WTC11 (cell line): ENCODE results near the gene SURF1. TPM values are rescaled to one million over a fixed set of nuclear protein-coding genes. Genes with fewer than 3 reads are reported as not detected.

ENCODE experiments used
- ATAC-seq: fragments of 200-7000 bp; cut with Tn5 transposase; 2 replicates; pipeline ENCODE4 v1.10.0; 2021; ENCODE audit warnings: mild to moderate bottlenecking, moderate library complexity
- CTCF ChIA-PET: fragments of 300-600 bp; sonication (Branson Sonifier 250); formaldehyde crosslinking; loops from one replicate; lab custom pipeline; 2021; ENCODE audit warnings: antibody characterized with exemption; lab: Charles Lee
- POLR2A ChIA-PET: fragments of 350-600 bp; sonication (Branson Sonifier 250); formaldehyde crosslinking; loops from one replicate; lab custom pipeline; 2021; ENCODE audit warnings: antibody characterized with exemption; lab: Charles Lee
- DNase-seq: peaks from one replicate; pipeline ENCODE4 v3.0.0; 2021; ENCODE audit warnings: low spot score
- H3K27ac Mint-ChIP-seq: 2 replicates; pipeline ENCODE4 v1.8.0; 2021; ENCODE audit warnings: mixed read lengths
- H3K27me3 Mint-ChIP-seq: 2 replicates; pipeline ENCODE4 v1.8.0; 2021; ENCODE audit warnings: low read depth, mild to moderate bottlenecking, moderate library complexity, mixed read lengths
- H3K36me3 Mint-ChIP-seq: 2 replicates; pipeline ENCODE4 v1.8.0; 2021; ENCODE audit warnings: mixed read lengths
- H3K4me1 Mint-ChIP-seq: 2 replicates; pipeline ENCODE4 v1.8.0; 2022; ENCODE audit warnings: mixed read lengths
- H3K4me3 Mint-ChIP-seq: 2 replicates; pipeline ENCODE4 v1.8.0; 2021; ENCODE audit warnings: mild to moderate bottlenecking, moderate library complexity, mixed read lengths
- H3K9me3 Mint-ChIP-seq: 2 replicates; pipeline ENCODE4 v1.8.0; 2021; ENCODE audit warnings: mixed read lengths
- CBFB ChIP-seq: sonication (generic); formaldehyde crosslinking; IDR thresholded peaks from 2 replicates; pipeline ENCODE4 v1.8.1; 2022; ENCODE audit warnings: mild to moderate bottlenecking, low read depth, missing genetic modification reagents
- CREB1 ChIP-seq: sonication (generic); formaldehyde crosslinking; IDR thresholded peaks from 2 replicates; pipeline ENCODE4 v1.8.0; 2023; ENCODE audit warnings: mild to moderate bottlenecking, missing genetic modification reagents
- CREM ChIP-seq: sonication (generic); formaldehyde crosslinking; IDR thresholded peaks from 2 replicates; pipeline ENCODE4 v1.8.1; 2022; ENCODE audit warnings: mild to moderate bottlenecking, missing genetic modification reagents, moderate library complexity
- ETV6 ChIP-seq: sonication (generic); formaldehyde crosslinking; IDR thresholded peaks from 2 replicates; pipeline ENCODE4 v1.8.1; 2022; ENCODE audit warnings: mild to moderate bottlenecking, missing genetic modification reagents
- NR2C2 ChIP-seq: sonication (generic); formaldehyde crosslinking; IDR thresholded peaks from 2 replicates; pipeline ENCODE4 v1.8.0; 2022; ENCODE audit warnings: mild to moderate bottlenecking, missing genetic modification reagents
- PRRX2 ChIP-seq: fragments of 250-450 bp; sonication (Bioruptor Pico); IDR thresholded peaks from 2 replicates; pipeline ENCODE4 v1.8.0; 2021; ENCODE audit warnings: mild to moderate bottlenecking
- RORB ChIP-seq: fragments of 250-450 bp; sonication (Bioruptor Pico); IDR thresholded peaks from 2 replicates; pipeline ENCODE4 v1.9.0; 2021; ENCODE audit warnings: mild to moderate bottlenecking
- SMAD4 ChIP-seq: sonication (generic); formaldehyde crosslinking; IDR thresholded peaks from 2 replicates; pipeline ENCODE4 v1.8.0; 2022; ENCODE audit warnings: mild to moderate bottlenecking, missing genetic modification reagents
- SP1 ChIP-seq: sonication (generic); formaldehyde crosslinking; conservative IDR thresholded peaks from 2 replicates; pipeline ENCODE4 v1.8.1; 2022; ENCODE audit warnings: missing genetic modification reagents
- TEAD1 ChIP-seq: sonication (generic); formaldehyde crosslinking; IDR thresholded peaks from 2 replicates; pipeline ENCODE4 v1.8.0; 2022; ENCODE audit warnings: mild to moderate bottlenecking, missing genetic modification reagents
- TEAD4 ChIP-seq: sonication (generic); formaldehyde crosslinking; IDR thresholded peaks from 2 replicates; pipeline ENCODE4 v1.8.0; 2022; ENCODE audit warnings: mild to moderate bottlenecking, missing genetic modification reagents
- ZNF263 ChIP-seq: sonication (generic); formaldehyde crosslinking; IDR thresholded peaks from 2 replicates; pipeline ENCODE4 v1.8.1; 2022; ENCODE audit warnings: low read depth, mild to moderate bottlenecking, moderate library complexity, missing genetic modification reagents
- ZNF317 ChIP-seq: sonication (generic); formaldehyde crosslinking; IDR thresholded peaks from 2 replicates; pipeline ENCODE4 v1.8.1; 2023; ENCODE audit warnings: low read depth, mild to moderate bottlenecking, moderate library complexity, missing genetic modification reagents, borderline replicate concordance
- ZNF396 ChIP-seq: fragments of 250-450 bp; sonication (Bioruptor Pico); IDR thresholded peaks from 2 replicates; pipeline ENCODE4 v1.8.0; 2021; ENCODE audit warnings: mild to moderate bottlenecking, moderate library complexity, borderline replicate concordance
- ZNF416 ChIP-seq: fragments of 250-450 bp; sonication (Bioruptor Pico); IDR thresholded peaks from 2 replicates; pipeline ENCODE4 v1.9.0; 2021; ENCODE audit warnings: mild to moderate bottlenecking, inconsistent platforms
- total RNA-seq: library from RNA; stranded (reverse); gene quantifications from 3 replicates; pipeline ENCODE4 v1.2.3, GENCODE V29; 2021
- TF ChIP-seq, protein P1 (sequence below): sonication (generic); formaldehyde crosslinking; IDR thresholded peaks from 2 replicates; pipeline ENCODE4 v1.8.1; 2022; ENCODE audit warnings: low read depth, mild to moderate bottlenecking, moderate library complexity, missing genetic modification reagents, borderline replicate concordance
- TF ChIP-seq, protein P2 (sequence below): fragments of 250-450 bp; sonication (Bioruptor Pico); conservative IDR thresholded peaks from 2 replicates; pipeline ENCODE4 v1.9.0; 2021; ENCODE audit warnings: mild to moderate bottlenecking
- TF ChIP-seq, protein P3 (sequence below): sonication (generic); formaldehyde crosslinking; IDR thresholded peaks from 2 replicates; pipeline ENCODE4 v1.8.1; 2023; ENCODE audit warnings: mild to moderate bottlenecking, missing genetic modification reagents
- TF ChIP-seq, protein P4 (sequence below): sonication (generic); formaldehyde crosslinking; IDR thresholded peaks from 2 replicates; pipeline ENCODE4 v1.8.1; 2023; ENCODE audit warnings: mild to moderate bottlenecking, moderate library complexity, missing genetic modification reagents

SURF1 gene
- total RNA-seq, 1 experiment from 2014 or later = 33.3 TPM

DNA sequence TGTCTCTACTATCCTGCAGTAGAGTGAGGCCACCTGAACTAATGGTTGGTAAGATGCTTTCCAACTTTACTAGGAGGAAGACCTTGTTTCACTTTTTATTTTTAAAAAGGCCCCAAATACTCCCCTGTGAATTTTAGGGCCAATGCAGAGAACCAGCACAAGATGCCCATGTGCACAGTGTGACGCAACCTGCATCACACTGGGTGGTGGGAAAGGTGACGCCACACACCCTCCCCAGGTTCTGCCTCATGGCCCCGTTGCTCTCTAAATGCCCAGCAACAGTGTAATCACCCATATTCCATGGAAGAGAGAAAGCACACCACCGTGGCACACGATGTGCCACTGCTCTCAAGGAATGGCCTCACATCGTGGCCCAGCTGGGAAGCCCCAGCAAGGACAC lies 13.1 kb upstream of the SURF1 start:
- ChIA-PET CTCF (interaction anchor here (0.8 kb wide), 1 partner anchor 27 kb away, joined by 4 read pairs; no protein-coding TSS in a partner anchor), POLR2A (no interaction called here)
- no peaks in the 10 kb centered on the region for H3K9me3 Mint-ChIP-seq

DNA sequence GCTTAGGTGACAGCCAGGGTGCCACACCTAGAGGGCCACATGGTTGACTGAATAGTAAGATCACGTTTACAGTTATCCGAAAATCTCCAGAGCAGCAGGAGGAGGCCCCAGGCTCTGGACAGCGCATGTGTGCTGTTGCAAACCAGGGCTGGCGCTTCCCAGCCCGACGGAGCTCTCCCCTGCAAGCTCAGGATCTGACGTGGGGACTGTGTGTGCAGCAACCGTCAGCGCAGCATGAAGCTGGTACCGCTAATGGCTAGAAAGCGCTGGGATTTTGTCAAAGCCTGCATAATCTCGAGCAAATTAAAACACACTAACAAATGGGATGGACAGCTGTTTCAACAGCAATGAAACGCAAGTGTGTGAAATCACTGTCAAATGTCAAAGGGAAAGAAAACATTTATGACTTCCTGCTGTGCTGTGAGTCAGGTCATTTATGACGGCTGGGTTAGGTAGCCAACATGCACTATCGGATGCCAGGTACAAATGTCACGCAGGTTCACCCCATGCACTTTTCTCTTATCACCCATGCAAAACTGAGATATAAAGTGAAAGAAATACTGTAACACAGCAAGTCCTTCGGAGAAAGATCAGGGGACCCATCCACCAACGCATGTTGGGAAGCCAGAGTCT lies 12.1 kb upstream of the SURF1 start:
- H3K36me3 Mint-ChIP-seq = peaks cover 60% of the 10 kb centered on the region
- H3K4me1 Mint-ChIP-seq = 0 out of 2 replicates have a peak, but pooled peaks cover 2% of the 10 kb centered on the region
- ChIA-PET POLR2A (no interaction called here), CTCF (no interaction called here)
- DNase-seq (no peak), ATAC-seq (no peak)
- H3K9me3 Mint-ChIP-seq = no peaks in the 10 kb centered on the region
- H3K27ac Mint-ChIP-seq = no peak overlapping the region
- TF ChIP-seq RORB (CRISPR knock-in tag) = no peak
- no peak for TF ChIP-seq SP1 (CRISPR knock-in tag)
- no peak for TF ChIP-seq ZNF317
- no peak for TF ChIP-seq NR2C2 (CRISPR knock-in tag)
- no peak for TF ChIP-seq ZNF396 (CRISPR knock-in tag)
- TF ChIP-seq CREB1 (CRISPR knock-in tag) = no peak
- no peaks in the 10 kb centered on the region for H3K27me3 Mint-ChIP-seq
- no peak overlapping the region for H3K4me3 Mint-ChIP-seq

More for the DNA sequence above, 13.1 kb upstream of the SURF1 start:
- no peak for ATAC-seq
- Mint-ChIP-seq H3K4me1 (peaks cover 5% of the 10 kb centered on the region; the same call in 1 of the 2 replicates), H3K36me3 (peaks cover 50% of the 10 kb centered on the region), H3K4me3 (no peak overlapping the region)
- no peak for DNase-seq
- TF ChIP-seq ZNF263 (CRISPR knock-in tag) (no peak), ZNF416 (no peak), ETV6 (CRISPR knock-in tag) (no peak), TEAD1 (no peak), PRRX2 (no peak)
- TF ChIP-seq, protein P1, sequence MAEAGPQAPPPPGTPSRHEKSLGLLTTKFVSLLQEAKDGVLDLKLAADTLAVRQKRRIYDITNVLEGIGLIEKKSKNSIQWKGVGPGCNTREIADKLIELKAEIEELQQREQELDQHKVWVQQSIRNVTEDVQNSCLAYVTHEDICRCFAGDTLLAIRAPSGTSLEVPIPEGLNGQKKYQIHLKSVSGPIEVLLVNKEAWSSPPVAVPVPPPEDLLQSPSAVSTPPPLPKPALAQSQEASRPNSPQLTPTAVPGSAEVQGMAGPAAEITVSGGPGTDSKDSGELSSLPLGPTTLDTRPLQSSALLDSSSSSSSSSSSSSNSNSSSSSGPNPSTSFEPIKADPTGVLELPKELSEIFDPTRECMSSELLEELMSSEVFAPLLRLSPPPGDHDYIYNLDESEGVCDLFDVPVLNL (CRISPR knock-in tag) = no peak
- TF ChIP-seq, protein P2, sequence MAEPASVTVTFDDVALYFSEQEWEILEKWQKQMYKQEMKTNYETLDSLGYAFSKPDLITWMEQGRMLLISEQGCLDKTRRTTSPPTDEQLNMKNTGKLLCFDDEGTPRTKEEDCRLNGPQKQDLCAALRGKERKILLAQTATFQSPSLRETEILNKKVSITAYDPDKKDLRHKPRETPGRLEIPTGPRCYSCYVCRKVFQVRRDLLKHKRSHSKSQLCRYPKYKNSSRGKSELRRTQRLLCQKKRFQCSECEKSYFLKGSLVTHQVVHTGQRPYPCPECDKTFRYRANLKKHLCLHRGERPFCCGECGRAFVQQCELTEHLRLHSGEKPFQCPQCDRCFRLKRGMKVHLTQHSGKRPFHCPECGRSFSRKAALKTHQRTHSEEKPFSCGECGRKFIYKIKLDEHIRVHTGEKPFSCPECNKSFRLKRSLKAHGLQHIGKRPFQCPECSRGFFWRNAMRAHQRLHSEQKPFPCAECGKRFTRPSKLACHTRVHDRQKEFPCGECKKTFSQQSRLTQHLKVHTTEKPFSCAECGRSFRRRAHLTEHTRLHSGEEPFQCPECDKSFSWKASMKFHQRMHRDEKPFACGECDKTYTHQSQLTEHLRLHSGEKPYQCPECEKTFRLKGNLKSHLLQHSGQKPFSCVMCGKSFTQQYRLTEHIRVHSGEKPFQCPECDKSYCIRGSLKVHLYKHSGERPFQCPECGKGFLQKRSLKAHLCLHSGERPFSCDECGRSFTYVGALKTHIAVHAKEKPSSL (CRISPR knock-in tag) = no peak
- TF ChIP-seq, protein P3, sequence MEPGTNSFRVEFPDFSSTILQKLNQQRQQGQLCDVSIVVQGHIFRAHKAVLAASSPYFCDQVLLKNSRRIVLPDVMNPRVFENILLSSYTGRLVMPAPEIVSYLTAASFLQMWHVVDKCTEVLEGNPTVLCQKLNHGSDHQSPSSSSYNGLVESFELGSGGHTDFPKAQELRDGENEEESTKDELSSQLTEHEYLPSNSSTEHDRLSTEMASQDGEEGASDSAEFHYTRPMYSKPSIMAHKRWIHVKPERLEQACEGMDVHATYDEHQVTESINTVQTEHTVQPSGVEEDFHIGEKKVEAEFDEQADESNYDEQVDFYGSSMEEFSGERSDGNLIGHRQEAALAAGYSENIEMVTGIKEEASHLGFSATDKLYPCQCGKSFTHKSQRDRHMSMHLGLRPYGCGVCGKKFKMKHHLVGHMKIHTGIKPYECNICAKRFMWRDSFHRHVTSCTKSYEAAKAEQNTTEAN (CRISPR knock-in tag) = no peak
- TF ChIP-seq, all 79 proteins: peak for 0
- no peaks in the 10 kb centered on the region for H3K27me3 Mint-ChIP-seq
- peak overlapping the region; percentile 60 for H3K27ac Mint-ChIP-seq

DNA sequence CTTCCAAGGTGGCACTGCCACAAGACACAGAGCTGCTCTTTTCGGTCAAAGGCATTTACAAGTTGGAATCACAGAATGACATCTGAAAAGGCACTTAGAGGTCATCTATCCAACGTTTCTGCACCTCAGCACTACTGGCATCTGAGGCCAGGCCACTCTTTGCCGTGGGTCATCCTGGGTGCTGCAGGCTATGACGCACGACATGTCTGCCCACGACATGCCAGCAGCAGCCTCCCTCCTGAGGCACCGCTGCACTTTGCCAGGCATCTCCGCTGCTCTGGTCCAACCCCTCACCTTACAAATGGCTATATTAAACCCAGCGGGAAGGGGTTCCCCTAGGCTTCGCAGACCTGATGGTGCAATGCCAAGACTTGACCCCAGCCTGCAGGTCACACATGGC lies 11.5 kb upstream of the SURF1 start:
- TF ChIP-seq TEAD4 (CRISPR knock-in tag) = no peak
- TF ChIP-seq, protein P4, sequence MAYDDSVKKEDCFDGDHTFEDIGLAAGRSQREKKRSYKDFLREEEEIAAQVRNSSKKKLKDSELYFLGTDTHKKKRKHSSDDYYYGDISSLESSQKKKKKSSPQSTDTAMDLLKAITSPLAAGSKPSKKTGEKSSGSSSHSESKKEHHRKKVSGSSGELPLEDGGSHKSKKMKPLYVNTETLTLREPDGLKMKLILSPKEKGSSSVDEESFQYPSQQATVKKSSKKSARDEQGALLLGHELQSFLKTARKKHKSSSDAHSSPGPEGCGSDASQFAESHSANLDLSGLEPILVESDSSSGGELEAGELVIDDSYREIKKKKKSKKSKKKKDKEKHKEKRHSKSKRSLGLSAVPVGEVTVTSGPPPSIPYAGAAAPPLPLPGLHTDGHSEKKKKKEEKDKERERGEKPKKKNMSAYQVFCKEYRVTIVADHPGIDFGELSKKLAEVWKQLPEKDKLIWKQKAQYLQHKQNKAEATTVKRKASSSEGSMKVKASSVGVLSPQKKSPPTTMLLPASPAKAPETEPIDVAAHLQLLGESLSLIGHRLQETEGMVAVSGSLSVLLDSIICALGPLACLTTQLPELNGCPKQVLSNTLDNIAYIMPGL (CRISPR knock-in tag) = no peak
- TF ChIP-seq CREM (CRISPR knock-in tag) = no peak
- no peak for TF ChIP-seq CBFB (CRISPR knock-in tag)
- TF ChIP-seq SMAD4 (CRISPR knock-in tag) = no peak
- ATAC-seq = no peak
- Mint-ChIP-seq H3K4me3 (no peak overlapping the region), H3K4me1 (0 out of 2 replicates have a peak, but pooled peaks cover 2% of the 10 kb centered on the region), H3K9me3 (no peaks in the 10 kb centered on the region), H3K27ac (no peak overlapping the region), H3K27me3 (no peaks in the 10 kb centered on the region), H3K36me3 (peaks cover 64% of the 10 kb centered on the region)
- no peak for DNase-seq
- ChIA-PET CTCF (interaction anchor here (2.0 kb wide), 1 partner anchor 26 kb away, joined by 6 read pairs; no protein-coding TSS in a partner anchor), POLR2A (no interaction called here)
